Progenitor cell of endocrine pancreas (in vitro differentiated cells): ENCODE results near the gene PTPRM. TPM values are rescaled to one million over a fixed set of nuclear protein-coding genes. Genes with fewer than 3 reads are reported as not detected.

Experiments used
- DNase-seq: peaks from one replicate; pipeline ENCODE4 v3.0.0; 2021; ENCODE audit warnings: low spot score; ENCODE audit not compliant: unreplicated experiment
- H3K27ac Mint-ChIP-seq: 2 replicates; pipeline ENCODE4 v1.8.0; 2021; ENCODE audit warnings: mild to moderate bottlenecking, moderate library complexity, mixed read lengths
- H3K27me3 Mint-ChIP-seq: 2 replicates; pipeline ENCODE4 v1.8.0; 2021; ENCODE audit warnings: mixed read lengths
- H3K36me3 Mint-ChIP-seq: 2 replicates; pipeline ENCODE4 v1.8.0; 2022; ENCODE audit warnings: mixed read lengths; ENCODE audit not compliant: insufficient read depth
- H3K4me1 Mint-ChIP-seq: 2 replicates; pipeline ENCODE4 v1.8.0; 2021; ENCODE audit warnings: low read depth, mixed read lengths
- H3K4me3 Mint-ChIP-seq: 2 replicates; pipeline ENCODE4 v1.8.0; 2021; ENCODE audit warnings: low read depth, mild to moderate bottlenecking, moderate library complexity, mixed read lengths
- H3K9me3 Mint-ChIP-seq: 2 replicates; pipeline ENCODE4 v1.8.0; 2021; ENCODE audit warnings: low read depth, mixed read lengths
- total RNA-seq: library from RNA; stranded (reverse); gene quantifications from 2 replicates; pipeline ENCODE4 v1.2.1, GENCODE V29; 2021
- TF ChIP-seq, protein P1 (sequence below): fragments of 200-600 bp; sonication (generic); IDR thresholded peaks from one replicate; pipeline ENCODE4 v1.5.0; 2021; ENCODE audit warnings: antibody characterized with exemption, mild to moderate bottlenecking; ENCODE audit not compliant: unreplicated experiment

PTPRM gene
- total RNA-seq, 1 donor from 2014 or later, result 23.2 TPM

DNA sequence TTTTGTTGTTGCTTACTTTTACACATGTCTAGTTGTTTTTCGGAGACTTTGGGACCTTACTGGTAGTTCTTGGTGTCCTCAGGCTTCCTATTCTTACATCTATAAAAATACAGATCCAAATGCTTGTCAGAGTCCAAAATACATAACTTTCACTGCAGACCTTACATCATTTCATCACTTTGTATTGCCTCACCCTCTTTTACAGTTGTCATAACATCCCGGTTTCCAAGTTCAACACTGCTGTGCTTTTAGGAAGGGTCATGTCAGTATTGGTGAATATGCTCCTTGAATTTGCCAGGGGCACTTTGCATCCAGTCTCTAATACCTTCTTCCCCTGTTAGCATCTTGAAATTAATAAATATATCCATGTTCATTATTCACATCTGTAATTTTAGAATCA is 523.9 kb downstream of the PTPRM start:
- no peaks in the 10 kb centered on the region for H3K36me3 Mint-ChIP-seq
- H3K27me3 Mint-ChIP-seq, result no peaks in the 10 kb centered on the region

GRCh38 chr18:8095947-8096570 is 528.9 kb downstream of the PTPRM start:
- no peak overlapping the region for H3K4me3 Mint-ChIP-seq
- H3K27ac Mint-ChIP-seq, result no peak overlapping the region
- H3K9me3 Mint-ChIP-seq, result no peaks in the 10 kb centered on the region
- peaks cover 2% of the 10 kb centered on the region for H3K36me3 Mint-ChIP-seq
- no peaks in the 10 kb centered on the region for H3K27me3 Mint-ChIP-seq
- no peak for DNase-seq
- H3K4me1 Mint-ChIP-seq, result no peaks in the 10 kb centered on the region
- TF ChIP-seq, protein P1, sequence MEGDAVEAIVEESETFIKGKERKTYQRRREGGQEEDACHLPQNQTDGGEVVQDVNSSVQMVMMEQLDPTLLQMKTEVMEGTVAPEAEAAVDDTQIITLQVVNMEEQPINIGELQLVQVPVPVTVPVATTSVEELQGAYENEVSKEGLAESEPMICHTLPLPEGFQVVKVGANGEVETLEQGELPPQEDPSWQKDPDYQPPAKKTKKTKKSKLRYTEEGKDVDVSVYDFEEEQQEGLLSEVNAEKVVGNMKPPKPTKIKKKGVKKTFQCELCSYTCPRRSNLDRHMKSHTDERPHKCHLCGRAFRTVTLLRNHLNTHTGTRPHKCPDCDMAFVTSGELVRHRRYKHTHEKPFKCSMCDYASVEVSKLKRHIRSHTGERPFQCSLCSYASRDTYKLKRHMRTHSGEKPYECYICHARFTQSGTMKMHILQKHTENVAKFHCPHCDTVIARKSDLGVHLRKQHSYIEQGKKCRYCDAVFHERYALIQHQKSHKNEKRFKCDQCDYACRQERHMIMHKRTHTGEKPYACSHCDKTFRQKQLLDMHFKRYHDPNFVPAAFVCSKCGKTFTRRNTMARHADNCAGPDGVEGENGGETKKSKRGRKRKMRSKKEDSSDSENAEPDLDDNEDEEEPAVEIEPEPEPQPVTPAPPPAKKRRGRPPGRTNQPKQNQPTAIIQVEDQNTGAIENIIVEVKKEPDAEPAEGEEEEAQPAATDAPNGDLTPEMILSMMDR, result no peak

More for the DNA sequence above, 523.9 kb downstream of the PTPRM start:
- Mint-ChIP-seq H3K4me1 (peaks cover 6% of the 10 kb centered on the region), H3K4me3 (no peak overlapping the region), H3K9me3 (no peaks in the 10 kb centered on the region), H3K27ac (no peak overlapping the region)
- no peak for DNase-seq
- TF ChIP-seq, protein P1, result no peak

- Mint-ChIP-seq H3K27ac (no peak overlapping the region), H3K9me3 (peaks cover under 1% of the 10 kb centered on the region), H3K27me3 (no peaks in the 10 kb centered on the region), H3K4me1 (no peaks in the 10 kb centered on the region), H3K36me3 (peaks cover 2% of the 10 kb centered on the region), H3K4me3 (no peak overlapping the region)
- TF ChIP-seq, protein P1, result no peak
- no peak for DNase-seq
These were observed 530.3 kb downstream of the PTPRM start for GRCh38 chr18:8097399-8097798.

DNA sequence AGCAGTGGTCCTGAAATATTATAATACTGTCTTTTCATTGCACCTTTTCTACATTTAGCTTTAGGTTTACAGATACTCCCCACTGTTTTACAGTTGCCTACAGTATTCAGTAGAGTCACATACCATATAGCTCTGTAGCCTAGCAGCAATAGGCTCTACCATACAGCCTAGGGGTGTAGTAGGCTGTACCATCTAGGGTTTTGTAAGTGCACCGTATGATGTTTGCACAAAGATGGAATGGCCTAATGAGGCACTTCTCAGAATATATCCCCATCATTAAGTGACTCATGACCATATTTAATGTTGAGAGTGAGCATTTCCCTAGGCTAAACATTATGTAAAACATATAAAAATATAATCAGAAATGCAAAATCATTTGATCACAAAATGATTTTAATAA is 530.8 kb downstream of the PTPRM start:
- peaks cover 2% of the 10 kb centered on the region for H3K36me3 Mint-ChIP-seq
- peaks cover 5% of the 10 kb centered on the region for H3K9me3 Mint-ChIP-seq
- TF ChIP-seq, protein P1, result no peak
- H3K4me1 Mint-ChIP-seq, result no peaks in the 10 kb centered on the region
- no peak for DNase-seq
- no peak overlapping the region for H3K27ac Mint-ChIP-seq
- H3K4me3 Mint-ChIP-seq, result no peak overlapping the region
- H3K27me3 Mint-ChIP-seq, result no peaks in the 10 kb centered on the region

- Mint-ChIP-seq H3K36me3 (no peaks in the 10 kb centered on the region), H3K27ac (no peak overlapping the region), H3K4me1 (no peaks in the 10 kb centered on the region), H3K9me3 (peaks cover 5% of the 10 kb centered on the region), H3K27me3 (no peaks in the 10 kb centered on the region), H3K4me3 (no peak overlapping the region)
- no peak for DNase-seq
- TF ChIP-seq, protein P1, result no peak
These were observed 539.5 kb downstream of the PTPRM start for GRCh38 chr18:8106603-8107002.
